HepG2 (cell line): ENCODE results near the gene ZFP62. TPM values are rescaled to one million over a fixed set of nuclear protein-coding genes. Genes with fewer than 3 reads are reported as not detected.

ENCODE experiments used
- CREM ChIP-seq, 2 experiments: sonication (generic) in 1 of 2; formaldehyde crosslinking in 1 of 2; IDR thresholded peaks; 2 replicates each; pipeline versions ENCODE4 v1.4.0 to v1.6.1; 2016 to 2020; ENCODE audit warnings: antibody characterized with exemption in 1 of 2, mild to moderate bottlenecking in 1 of 2, missing genetic modification reagents in 1 of 2
- FOXO1 ChIP-seq: sonication (generic); formaldehyde crosslinking; IDR thresholded peaks from 2 replicates; pipeline ENCODE4 v1.4.0; 2020; ENCODE audit warnings: missing genetic modification reagents
- ISL2 ChIP-seq: sonication (generic); formaldehyde crosslinking; IDR thresholded peaks from 2 replicates; pipeline ENCODE4 v1.5.0; 2020; ENCODE audit warnings: missing genetic modification reagents
- KDM5A ChIP-seq: fragments of 200-600 bp; sonication (generic); IDR thresholded peaks from 2 replicates; pipeline ENCODE4 v1.7.0; 2018; ENCODE audit warnings: antibody characterized with exemption, mild to moderate bottlenecking, low read length, borderline replicate concordance
- NR2F1 ChIP-seq, 2 experiments: fragments of 450-650 bp in 1 of 2; formaldehyde crosslinking in 1 of 2; IDR thresholded peaks; 2 replicates each; pipeline versions ENCODE4 v1.5.0 to v1.6.1; 2016 to 2020; ENCODE audit warnings: mild to moderate bottlenecking in 1 of 2, missing compliant biosample characterization in 1 of 2, missing genetic modification reagents in 1 of 2, moderate library complexity in 1 of 2
- PREB ChIP-seq: sonication (generic); formaldehyde crosslinking; IDR thresholded peaks from 2 replicates; pipeline ENCODE4 v1.4.0; 2020; ENCODE audit warnings: missing genetic modification reagents
- SP5 ChIP-seq: IDR thresholded peaks from 2 replicates; pipeline ENCODE4 v1.6.1; 2016; ENCODE audit warnings: low read depth, borderline replicate concordance
- STAG1 ChIP-seq: sonication (generic); formaldehyde crosslinking; IDR thresholded peaks from 2 replicates; pipeline ENCODE4 v1.4.0; 2020; ENCODE audit warnings: missing genetic modification reagents
- SUZ12 ChIP-seq: fragments of 150-350 bp; IDR thresholded peaks from 2 replicates; pipeline ENCODE4 v1.6.1; 2014; ENCODE audit warnings: low read depth, low read length
- YEATS4 ChIP-seq: sonication (generic); formaldehyde crosslinking; IDR thresholded peaks from 2 replicates; pipeline ENCODE4 v1.4.0; 2020; ENCODE audit warnings: missing genetic modification reagents, borderline replicate concordance
- ZBTB7B ChIP-seq: sonication (generic); formaldehyde crosslinking; IDR thresholded peaks from 2 replicates; pipeline ENCODE4 v1.4.0; 2020; ENCODE audit warnings: missing genetic modification reagents
- ZFP82 ChIP-seq: sonication (generic); formaldehyde crosslinking; IDR thresholded peaks from 2 replicates; pipeline ENCODE4 v1.5.1; 2020; ENCODE audit warnings: mild to moderate bottlenecking, missing genetic modification reagents, borderline replicate concordance
- ZNF101 ChIP-seq: sonication (generic); formaldehyde crosslinking; IDR thresholded peaks from 2 replicates; pipeline ENCODE4 v1.4.0; 2020; ENCODE audit warnings: mild to moderate bottlenecking, low read depth, missing genetic modification reagents, borderline replicate concordance
- ZNF142 ChIP-seq: sonication (generic); formaldehyde crosslinking; IDR thresholded peaks from 2 replicates; pipeline ENCODE4 v1.4.0; 2020; ENCODE audit warnings: missing genetic modification reagents
- ZNF17 ChIP-seq: sonication (generic); formaldehyde crosslinking; IDR thresholded peaks from 2 replicates; pipeline ENCODE4 v1.5.0; 2020; ENCODE audit warnings: mild to moderate bottlenecking, missing genetic modification reagents
- ZNF558 ChIP-seq: sonication (generic); formaldehyde crosslinking; IDR thresholded peaks from 2 replicates; pipeline ENCODE4 v1.9.0; 2022; ENCODE audit warnings: mild to moderate bottlenecking, missing genetic modification reagents, borderline replicate concordance
- ZNF740 ChIP-seq: sonication (generic); formaldehyde crosslinking; IDR thresholded peaks from 2 replicates; pipeline ENCODE4 v1.4.0; 2020; ENCODE audit warnings: missing genetic modification reagents
- ZUFSP ChIP-seq: sonication (generic); formaldehyde crosslinking; IDR thresholded peaks from 2 replicates; pipeline ENCODE4 v1.9.0; 2021; ENCODE audit warnings: missing genetic modification reagents, mild to moderate bottlenecking, borderline replicate concordance
- polyA plus RNA-seq, 8 experiments: library from polyadenylated mRNA; depleted of rRNA in 3 of 8; stranded (reverse) in 7 of 8; unstranded in 1 of 8; fragments of >200 nt; fragmentation: Illumina TruSeq in 4 of 8; extraction: Trizol in 4 of 8; gene quantifications; 2 replicates each; pipeline versions ENCODE4 v1.2.1 to v1.2.3, GENCODE V29; 2011 to 2016; ENCODE audit warnings: low read depth in 4 of 8, missing spikeins in 1 of 8, mixed read lengths in 1 of 8; ENCODE audit not compliant: insufficient read depth in 1 of 8
- total RNA-seq, 5 experiments: library from RNA; depleted of rRNA; stranded (reverse); fragments of >200 nt; fragmentation: Illumina TruSeq; extraction: Trizol; gene quantifications; 2 replicates each; pipeline ENCODE4 v1.2.3, GENCODE V29; 2016; ENCODE audit warnings: low read depth in 1 of 5

The ZFP62 gene
- total and polyA plus RNA-seq, 2 of the 13 experiments (the other 11 are each of a cell fraction or from before 2014, with no cell fraction given), result 8.2 to 19.4 TPM

GRCh38 chr5:180809403-180810209 is 51.5 kb downstream of the ZFP62 start (continued):
- TF ChIP-seq ZNF142 (CRISPR knock-in tag) (no peak), ZNF558 (CRISPR knock-in tag) (no peak), ZUFSP (CRISPR knock-in tag) (no peak), YEATS4 (CRISPR knock-in tag) (0 out of 2 replicates have a peak, but pooled peaks have one; percentile 8), NR2F1 (CRISPR knock-in tag; IDR thresholded peaks at IDR 0.05) (peak; percentile 50 to 74; a peak in 3 of 4 replicates), SP5 (CRISPR knock-in tag) (peak; percentile 80), STAG1 (CRISPR knock-in tag) (no peak), ZBTB7B (CRISPR knock-in tag) (0 out of 2 replicates have a peak, but pooled peaks have one; percentile 4), KDM5A (0 out of 2 replicates have a peak, but pooled peaks have one; percentile 74), ZNF740 (CRISPR knock-in tag) (0 out of 2 replicates have a peak, but pooled peaks have one; percentile 17), ZNF101 (CRISPR knock-in tag) (no peak), PREB (no peak), FOXO1 (CRISPR knock-in tag) (0 out of 2 replicates have a peak, but pooled peaks have one; percentile 15), ISL2 (no peak), ZFP82 (CRISPR knock-in tag) (no peak), CREM (IDR thresholded peaks at IDR 0.05) (peak; percentile 4; the same call in 1 of the 2 replicates), CREM (CRISPR knock-in tag; IDR thresholded peaks at IDR 0.05) (no peak), ZNF17 (CRISPR knock-in tag) (0 out of 2 replicates have a peak, but pooled peaks have one; percentile 32), SUZ12 (no peak)
